ENCODE results near the gene HSF4.

Gene HSF4

DNA sequence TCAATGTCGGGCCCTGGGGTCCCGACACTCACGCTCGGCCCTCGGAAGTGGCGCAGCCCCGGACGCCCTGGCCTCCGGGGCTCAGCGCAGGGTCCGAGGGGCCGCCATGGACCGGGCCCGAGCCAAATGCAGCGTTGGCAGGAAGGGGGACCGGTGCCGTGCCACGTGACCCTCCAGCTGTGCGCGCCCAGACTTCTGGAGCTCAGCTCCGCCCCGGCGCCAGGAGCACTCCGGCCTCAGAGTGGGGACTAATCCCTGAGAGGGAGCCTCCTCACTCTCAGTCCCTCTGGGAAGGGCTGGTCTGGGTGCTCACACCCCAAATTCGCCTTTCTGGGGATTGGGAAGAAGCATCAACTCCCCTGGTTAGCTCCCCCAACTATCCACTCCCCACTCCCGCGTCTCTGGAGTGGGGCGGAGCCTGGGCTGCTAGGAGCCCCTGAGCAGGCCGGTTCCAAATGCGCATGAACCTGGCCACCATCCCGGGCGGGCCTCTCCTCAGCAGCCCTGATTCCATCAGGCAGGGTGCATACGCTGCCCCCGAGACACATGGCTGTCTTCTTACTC lies 13.6 kb upstream of the HSF4 start, which contains the start of gene B3GNT9:
Gene B3GNT9 (minus strand): TSS at position 166 of the 564 bp plus-strand sequence. CDS start 513 bp downstream, outside the sequence.
- DNase-seq = no peak

GRCh38 chr16:67151431-67152097 lies 13.0 kb upstream of the HSF4 start:
- no peak for DNase-seq

- DNase-seq = no peak
These were observed 9.8 kb upstream of the HSF4 start for GRCh38 chr16:67154578-67155294.

- DNase-seq = peak; percentile 82
These were observed 9.0 kb upstream of the HSF4 start for GRCh38 chr16:67155295-67156142.

GRCh38 chr16:67156143-67156844 lies 8.3 kb upstream of the HSF4 start:
- DNase-seq = no peak

GRCh38 chr16:67157106-67157748 lies 7.3 kb upstream of the HSF4 start:
- DNase-seq = no peak

- no peak for DNase-seq
These were observed 6.5 kb upstream of the HSF4 start for GRCh38 chr16:67157892-67158635.

DNA sequence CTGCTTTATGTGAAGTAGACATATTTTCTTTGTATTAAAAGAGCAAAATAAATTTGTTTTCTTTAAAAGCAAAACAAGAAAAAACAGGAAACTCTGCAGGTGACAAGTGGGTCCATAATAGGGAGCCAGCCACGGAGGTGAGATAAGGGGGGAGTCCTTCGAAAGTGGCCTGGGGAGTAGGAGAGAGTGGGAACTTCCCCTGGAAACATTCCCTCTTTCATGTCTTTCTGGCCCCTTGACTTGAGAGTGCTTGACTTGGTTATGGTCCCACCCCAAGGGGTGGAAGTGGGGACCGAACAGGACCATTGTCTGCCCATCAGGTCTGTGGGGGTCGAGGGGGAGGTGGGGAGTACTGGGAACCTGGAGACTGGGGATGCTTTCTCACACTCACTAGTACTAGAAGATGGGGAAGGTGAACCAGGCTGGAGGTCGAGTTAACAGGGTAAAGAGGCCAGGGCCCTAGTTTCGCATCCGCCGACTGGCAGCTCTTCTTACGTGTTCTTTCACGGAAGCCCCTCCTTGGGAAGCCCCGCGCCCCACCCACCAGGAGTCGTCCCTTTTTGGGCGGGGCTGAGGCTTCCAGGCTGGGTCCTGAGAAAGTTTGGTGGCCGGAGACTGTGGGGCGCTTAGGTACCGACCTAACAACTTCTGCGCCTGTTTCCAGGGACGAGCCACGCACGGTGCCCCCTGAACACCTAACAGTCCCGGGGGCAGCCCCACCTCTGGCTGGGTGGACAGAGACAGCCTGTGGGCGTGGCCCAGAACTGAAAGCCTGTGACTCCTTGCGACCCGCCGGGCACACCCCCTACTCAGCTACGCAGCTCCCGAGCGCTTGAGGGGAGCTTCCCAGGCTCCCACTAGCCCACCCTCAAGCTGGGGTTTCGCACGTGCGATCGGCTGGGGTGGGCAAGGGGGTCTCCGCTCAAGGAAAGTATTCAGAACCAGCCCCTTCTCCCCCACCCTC lies 5.6 kb upstream of the HSF4 start:
- DNase-seq = peak; percentile 64

DNA sequence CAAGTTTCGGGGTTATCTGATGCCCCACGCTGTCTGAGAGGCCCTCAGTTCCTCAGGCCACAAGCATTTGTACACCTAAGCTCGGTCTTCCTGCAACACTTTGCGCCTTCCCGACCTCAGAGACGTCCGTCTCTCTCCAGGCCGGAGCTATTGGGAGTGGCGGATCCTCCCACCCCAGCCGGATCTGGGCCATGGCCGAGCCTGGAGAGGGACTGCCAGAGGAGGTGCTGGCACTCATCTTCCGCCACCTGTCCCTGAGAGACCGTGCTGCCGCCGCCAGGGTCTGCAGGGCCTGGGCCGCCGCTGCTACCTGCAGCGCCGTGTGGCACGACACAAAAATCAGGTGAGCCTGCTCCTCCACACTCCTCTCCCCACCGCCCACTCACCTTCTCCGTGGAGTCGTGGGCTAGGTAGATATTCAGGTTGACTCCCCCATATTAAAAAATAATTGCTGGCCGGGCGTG lies 2.9 kb upstream of the HSF4 start:
- no peak for DNase-seq

DNA sequence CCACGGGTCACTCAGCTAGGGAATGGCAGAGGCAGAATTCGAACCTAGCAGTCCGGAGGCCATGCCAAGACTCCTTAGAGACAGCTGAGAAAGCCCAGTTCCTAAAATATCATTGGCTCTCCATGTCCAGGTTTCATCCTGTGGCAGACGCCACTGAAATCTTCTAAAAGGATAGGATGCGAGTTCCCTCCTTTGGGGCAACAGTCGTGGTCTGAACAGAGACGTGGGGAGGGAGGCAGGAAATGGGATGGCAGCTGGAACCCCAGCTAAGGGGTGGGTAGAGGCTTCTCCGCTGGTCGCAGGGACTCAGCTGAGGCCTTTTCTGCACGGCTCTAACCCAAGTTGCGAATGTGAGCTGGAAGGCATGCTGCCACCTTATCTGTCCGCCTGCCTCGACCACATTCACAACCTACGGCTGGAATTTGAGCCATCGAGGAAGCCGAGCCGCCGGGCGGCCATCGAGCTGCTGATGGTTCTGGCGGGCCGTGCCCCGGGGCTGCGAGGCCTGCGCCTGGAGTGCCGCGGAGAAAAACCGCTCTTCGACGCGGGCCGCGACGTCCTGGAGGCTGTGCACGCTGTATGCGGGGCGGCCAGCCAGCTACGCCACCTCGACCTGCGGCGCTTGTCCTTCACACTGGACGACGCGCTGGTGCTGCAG lies 1.9 kb upstream of the HSF4 start:
- no peak for DNase-seq

DNA sequence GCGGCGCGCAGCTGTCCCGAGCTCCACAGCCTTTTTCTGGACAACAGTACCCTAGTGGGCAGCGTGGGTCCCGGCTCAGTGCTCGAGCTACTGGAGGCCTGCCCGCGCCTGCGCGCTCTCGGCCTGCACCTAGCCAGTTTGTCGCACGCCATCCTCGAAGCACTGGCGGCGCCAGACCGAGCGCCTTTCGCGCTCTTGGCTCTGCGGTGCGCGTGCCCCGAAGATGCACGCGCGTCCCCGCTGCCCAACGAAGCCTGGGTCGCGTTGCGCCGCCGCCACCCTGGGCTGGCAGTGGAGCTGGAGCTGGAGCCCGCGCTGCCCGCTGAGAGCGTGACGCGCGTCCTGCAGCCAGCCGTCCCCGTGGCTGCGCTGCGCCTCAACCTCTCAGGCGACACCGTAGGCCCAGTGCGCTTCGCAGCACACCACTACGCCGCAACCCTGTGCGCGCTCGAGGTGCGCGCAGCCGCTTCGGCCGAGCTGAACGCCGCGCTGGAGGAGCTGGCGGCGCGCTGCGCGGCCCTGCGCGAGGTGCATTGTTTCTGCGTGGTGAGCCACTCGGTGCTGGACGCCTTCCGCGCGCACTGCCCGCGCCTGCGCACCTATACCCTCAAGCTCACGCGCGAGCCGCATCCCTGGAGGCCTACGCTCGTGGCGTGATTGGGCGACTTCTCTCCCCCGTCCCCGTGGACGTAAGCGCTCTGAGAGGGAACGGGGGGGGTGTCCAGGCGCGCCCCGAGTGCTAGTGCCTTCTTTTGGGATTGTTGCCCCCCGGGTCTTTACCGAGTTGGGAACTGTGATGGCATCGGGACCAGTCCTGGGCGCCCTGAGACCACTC lies 1.2 kb upstream of the HSF4 start:
- DNase-seq = peak; percentile 51

DNA sequence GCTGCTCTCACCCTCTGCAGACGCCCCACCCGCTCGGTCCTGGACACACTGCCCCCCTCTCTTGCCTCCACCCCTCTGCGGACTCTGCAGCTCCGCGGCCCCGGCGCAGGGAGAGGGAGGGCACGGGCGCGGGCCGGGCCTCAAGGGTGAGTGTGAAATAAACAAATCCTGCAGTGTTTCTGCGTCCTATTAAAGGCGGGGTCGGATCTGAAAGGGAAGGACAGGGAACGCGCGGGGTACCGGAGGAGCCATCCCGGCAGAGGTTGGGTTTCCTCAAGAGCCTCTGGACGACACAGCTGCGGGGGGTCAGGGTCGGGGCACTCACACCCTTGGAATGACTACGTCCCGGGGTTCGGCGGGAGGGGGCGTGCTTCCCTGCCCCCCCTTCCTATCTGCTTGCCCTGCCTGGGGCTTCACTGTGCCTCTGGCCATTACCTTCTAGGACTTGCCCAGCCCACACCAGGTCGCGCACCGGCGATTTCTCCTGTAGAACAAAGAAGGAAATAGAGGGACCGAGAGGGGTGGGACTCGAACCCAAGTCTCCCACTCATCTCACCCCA lies 466 bp upstream of the HSF4 start:
- no peak for DNase-seq

GRCh38 chr16:67165121-67166078 lies 855 bp downstream of the HSF4 start:
- DNase-seq = no peak

GRCh38 chr16:67166110-67166547 lies 1.6 kb downstream of the HSF4 start:
- DNase-seq = no peak

- DNase-seq = no peak
These were observed 2.1 kb downstream of the HSF4 start for GRCh38 chr16:67166598-67167168.

DNA sequence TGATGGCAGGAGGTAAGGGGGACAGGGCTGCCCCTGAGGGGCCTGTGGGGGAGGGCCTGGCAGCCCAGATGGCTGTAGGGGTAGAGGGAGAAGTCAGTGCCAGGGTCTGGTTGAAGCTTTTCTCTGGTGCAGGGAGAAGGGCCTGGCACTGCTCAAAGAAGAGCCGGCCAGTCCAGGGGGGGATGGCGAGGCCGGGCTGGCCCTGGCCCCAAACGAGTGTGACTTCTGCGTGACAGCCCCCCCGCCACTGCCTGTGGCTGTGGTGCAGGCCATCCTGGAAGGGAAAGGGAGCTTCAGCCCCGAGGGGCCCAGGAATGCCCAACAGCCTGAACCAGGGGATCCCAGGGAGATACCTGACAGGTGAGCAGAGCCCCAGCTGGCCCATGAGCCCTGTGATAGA lies 3.0 kb downstream of the HSF4 start:
- DNase-seq = no peak
